Ureter (tissue), 1 donor: ENCODE measurements around the gene S100A12. TPM values are rescaled to one million over a fixed set of nuclear protein-coding genes. Genes with fewer than 3 reads are reported as not detected.
"Not testable (repeated sequence)": the region's sequence is repeated elsewhere in the genome, so short reads cannot be mapped to it uniquely, and the experiment has no call there.

Experiments
- DNase-seq: peaks from one replicate; pipeline ENCODE4 v3.0.0-alpha.2; 2020; ENCODE audit warnings: low spot score
- total RNA-seq: library from RNA; stranded (reverse); gene quantifications from one replicate; pipeline ENCODE4 v1.2.4, GENCODE V29; 2023
- donor health status: DM: yes; HTN: yes; CAD: no.

Gene S100A12
- total RNA-seq, 1 donor from 2014 or later: not detected

GRCh38 chr1:153353226-153353947 is 22.0 kb downstream of the S100A12 start:
- no peak for DNase-seq

GRCh38 chr1:153352523-153352922 is 22.9 kb downstream of the S100A12 start:
- DNase-seq: peak; percentile 70

DNA sequence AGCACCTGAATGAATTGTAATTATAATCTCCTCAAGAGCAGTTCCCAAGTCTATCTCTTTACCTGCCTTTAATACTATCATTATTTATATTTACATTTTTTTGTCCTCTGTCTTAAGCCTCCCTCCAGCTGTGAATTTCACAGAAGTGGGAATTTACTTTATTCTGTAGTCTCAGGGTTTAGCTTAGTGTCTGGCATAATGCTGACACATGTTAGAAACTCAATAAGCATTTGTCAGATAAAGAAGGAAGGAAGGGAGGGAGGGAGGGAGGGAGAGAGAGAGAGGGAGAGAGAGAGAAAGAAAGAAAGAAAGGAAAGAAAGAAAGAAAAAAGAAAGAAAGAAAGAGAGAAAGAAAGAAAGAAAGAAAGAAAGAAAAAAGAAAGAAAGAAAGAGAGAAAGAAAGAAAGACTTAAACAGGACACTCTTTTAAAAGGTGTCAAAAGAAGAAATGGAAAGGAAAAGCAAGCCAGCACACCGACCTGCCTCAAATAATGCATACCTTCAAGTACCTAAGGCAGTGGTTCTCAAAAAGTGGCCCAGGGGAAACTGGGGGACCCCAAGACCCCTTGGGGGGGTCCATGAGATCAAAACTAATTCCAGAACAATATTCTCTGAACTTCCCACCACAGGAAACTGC is 25.0 kb downstream of the S100A12 start:
- DNase-seq: no peak

GRCh38 chr1:153349363-153350320 is 25.8 kb downstream of the S100A12 start:
- DNase-seq: no peak

GRCh38 chr1:153348511-153349362 is 26.7 kb downstream of the S100A12 start, which contains the start of gene PGLYRP4:
Gene PGLYRP4, minus strand, starts transcription at chr1:153348841. Its CDS starts 909 bp downstream, at chr1:153347932.
- DNase-seq: no peak

DNA sequence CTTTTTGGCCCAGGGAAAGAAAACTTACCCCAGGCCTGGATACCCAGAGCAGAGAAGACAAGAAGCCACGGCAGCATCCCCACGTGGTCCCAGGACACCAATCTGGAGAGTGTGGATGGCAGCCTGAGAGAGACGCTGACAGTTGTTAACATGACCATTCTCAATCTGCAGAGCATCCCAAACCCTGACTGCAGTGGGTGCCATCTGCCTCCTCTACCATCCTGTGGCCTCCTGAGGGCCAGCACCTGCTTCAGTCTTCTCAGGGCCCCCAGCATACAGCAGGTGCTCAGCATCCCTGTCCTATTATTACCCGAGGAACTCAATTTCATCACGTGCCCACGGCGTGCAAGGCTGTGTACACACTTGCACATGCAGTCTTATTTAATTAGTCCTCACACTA is 27.6 kb downstream of the S100A12 start:
- no peak for DNase-seq

DNA sequence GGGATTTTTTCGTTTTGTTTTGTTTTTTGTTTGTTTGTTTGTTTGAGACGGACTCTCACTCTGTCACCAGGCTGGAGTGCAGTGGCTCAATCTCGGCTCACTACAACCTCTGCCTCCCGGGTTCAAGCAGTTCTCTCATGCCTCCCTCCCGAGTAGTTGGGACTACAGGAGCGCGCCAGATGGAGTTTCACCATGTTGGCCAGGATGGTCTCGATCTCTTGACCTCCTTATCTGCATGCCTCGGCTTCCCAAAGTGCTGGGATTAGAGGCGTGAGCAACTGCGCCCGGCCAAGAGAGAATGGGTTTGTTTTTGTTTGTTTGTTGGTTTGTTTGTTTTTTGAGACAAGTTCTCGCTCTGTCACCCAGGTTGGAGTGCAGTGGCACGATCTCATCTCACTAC is 28.4 kb downstream of the S100A12 start:
- not testable (repeated sequence) for DNase-seq

DNA sequence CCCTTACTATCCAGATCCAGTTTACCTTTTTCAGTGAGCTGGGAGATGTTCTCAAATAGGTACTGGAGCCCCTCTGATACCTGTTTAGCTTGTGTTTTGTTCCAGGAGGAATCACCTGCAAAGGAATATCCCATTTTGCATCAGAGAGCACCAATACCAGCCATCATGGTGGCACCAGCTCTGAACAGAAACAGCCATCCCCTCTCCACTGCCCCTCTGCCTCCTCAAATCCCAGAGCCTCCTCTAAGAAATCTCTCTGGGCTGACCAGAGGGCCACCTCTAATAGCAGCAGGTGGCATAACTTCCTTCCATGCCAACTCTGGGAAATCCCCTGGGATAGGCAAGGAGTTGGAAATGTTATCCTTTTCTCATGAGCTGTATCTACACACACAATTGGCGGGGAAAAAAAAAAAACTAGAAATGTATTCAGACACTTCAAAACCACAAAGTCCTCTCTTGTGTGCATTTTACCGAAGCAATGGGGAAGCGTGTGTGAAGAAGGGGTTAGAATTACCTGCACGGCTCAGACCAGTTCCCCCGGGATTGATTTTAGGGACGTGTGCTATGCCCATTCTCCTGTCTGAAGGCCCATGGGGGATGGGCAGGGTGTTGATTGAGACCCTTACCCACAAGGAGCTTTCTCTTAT is 29.2 kb downstream of the S100A12 start:
- no peak for DNase-seq

DNA sequence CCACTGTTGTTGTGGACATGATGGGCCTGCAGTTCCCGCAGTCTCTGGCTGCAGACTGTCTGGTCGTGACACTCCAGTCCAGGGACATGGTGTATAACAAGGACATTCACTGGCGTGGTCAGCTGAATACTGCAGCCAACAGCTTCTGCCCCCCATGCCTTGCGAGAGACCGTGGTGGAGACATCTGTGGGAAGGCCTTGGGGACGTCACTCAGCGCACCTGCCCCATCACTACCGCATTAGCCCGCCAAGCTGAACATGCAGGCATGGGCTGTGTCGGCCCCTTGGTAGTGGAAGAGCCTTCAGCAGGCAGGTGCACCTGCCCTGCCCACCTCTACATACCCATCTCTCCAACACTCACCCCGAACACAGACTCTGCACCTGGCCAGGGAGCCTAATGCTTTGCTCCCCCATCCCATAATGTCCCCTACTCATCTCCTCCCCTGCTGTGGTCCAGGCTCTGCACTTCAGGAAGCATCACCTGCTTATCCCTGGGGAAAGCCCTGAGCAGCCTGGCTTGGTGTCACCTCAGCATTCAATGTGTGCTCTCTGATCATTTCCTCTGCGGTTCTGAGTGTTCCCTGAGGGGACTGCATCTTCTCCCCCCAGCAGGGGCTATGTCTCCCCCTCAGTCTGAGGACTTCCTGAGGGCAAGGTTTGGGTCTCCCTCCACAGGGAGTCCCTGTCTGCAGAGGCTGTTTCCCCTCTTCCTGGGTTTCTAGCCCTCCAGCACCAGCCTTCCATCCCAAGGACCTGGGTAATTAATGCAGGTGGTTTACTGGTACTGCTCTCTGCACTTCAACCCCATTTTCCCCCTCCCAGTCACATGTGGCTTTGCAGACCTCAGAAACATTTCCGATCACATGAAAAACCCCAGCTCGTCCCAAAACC is 30.0 kb downstream of the S100A12 start:
- DNase-seq: no peak

- DNase-seq: no peak
These were observed 30.7 kb downstream of the S100A12 start for GRCh38 chr1:153344718-153345025.

- DNase-seq: no peak
These were observed 31.4 kb downstream of the S100A12 start for GRCh38 chr1:153343811-153344717.

GRCh38 chr1:153343040-153343681 is 32.3 kb downstream of the S100A12 start:
- DNase-seq: no peak

DNA sequence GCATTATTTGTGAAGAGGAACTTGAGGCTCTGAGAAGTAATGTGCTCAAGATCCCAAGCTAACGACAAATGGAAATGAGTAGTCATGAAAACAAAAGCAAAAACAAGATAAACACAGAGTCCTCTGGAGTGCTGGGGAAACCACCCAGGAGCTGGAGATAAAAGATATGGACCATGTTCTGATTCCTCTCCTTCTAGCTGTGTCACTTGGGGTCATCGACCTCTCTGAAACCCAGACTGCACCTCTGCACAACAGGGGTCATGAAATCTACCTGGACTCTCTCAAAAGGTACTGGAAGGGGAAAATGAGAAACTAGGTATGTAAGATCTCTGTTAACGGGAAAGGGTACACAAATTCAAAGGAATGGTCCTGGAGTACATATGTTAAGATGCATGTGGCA is 33.2 kb downstream of the S100A12 start:
- DNase-seq: no peak

DNA sequence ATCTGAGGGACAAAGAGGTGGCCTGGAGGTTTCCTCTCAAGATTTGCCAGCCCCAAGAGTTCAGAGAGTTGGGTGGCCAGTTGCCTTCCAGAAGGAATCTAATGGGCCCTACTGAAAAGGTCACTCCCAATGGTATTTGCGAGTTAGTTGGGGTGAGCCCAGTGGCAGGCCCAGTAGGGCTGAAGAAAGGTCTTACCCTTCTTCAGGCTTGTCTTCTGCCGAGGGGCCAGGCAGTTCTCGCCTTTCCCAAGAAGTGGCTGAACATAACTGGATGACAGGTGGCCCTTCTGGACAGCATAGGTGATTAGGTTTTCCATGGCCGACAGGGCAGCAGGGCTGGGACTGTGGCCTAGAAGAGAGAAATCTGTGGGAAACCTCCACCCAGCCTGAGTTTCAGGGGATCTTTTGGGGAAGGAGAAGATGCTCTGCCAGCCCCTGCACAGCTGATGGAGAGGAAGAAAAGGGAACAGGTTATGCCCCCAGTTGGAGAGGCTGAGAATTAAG is 33.9 kb downstream of the S100A12 start:
- DNase-seq: no peak

DNA sequence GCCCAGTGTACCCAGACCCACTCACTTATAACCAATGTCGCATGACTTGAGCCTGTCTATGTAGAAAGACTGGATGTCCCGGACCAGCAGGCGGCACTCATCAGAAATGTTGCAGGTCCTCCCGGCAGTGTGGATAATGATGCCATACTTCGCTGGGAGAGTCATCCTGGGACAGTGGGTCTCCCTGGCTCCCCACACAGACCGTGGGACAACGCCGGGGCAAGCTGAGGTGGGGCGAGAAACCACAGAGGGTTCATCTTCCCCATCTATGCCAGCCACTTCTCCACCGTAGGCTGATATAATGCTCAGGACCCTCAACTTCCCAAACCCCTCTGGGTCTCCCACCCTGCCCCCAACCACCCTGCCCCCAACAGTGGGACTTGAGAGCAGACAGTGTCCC is 35.1 kb downstream of the S100A12 start:
- DNase-seq: no peak

DNA sequence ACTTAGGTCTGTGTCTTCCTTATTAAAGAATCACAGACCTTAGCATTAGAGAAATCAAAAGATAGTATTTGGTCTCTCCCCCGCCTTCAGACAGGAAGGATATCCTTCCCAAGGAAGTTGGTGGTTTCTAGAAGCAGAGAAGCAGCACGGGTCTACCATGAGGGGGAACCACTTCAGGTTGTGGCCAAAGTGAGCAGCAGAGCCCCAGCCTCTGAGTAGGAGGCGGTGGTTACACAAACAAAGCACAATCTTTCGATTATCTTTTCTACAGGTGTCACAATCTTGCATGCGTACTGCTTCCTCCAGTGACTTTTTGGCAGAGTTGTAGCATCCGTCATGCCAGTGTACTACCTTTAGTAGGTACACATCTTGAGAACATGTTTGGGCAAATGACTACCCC is 35.6 kb downstream of the S100A12 start:
- no peak for DNase-seq

DNA sequence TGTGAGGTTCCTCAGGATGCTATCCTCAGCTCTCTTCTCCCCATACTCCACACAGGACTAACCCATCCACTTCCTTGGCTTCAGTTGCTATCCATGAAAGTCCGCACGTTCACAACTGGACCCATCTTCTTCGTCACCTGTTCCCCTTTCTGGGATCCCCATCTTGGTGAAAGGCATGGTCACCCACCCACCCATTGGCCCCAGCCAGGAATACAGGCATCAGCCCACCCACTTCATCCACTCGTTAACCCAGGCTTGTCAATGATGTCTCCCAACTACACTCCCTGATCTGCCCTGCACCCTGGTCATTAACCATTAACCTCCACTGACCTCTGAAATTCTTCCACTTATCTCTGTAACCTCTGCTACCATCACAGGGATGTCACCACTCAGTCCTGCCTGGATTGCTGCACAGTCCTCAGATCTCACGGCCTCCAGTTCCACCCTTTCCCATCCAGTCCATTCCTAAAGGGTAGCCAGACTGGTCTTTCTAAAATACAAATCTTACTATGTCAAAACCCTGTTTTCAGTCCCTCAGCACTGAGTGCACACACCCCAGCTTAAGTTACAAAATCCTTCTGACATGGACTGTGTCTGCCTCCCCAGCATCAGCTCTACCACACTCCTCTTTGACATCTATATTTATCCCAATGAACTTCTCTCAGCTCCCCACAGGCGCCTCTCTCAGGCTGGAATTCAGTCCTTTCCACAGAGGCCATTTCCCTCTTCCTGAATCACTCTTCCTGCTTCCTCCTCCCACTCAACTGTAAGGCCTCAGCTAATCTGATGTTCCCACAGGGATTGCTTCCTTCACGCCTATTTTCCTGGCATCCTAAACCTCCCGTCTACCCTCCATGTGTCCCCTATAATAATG is 37.2 kb downstream of the S100A12 start:
- no peak for DNase-seq
